T-helper 22 cell (primary cell): ENCODE measurements around the gene SRRM3.
"Not testable (repeated sequence)": the region's sequence is repeated elsewhere in the genome, so short reads cannot be mapped to it uniquely, and the experiment has no call there.

Experiments used
- DNase-seq: peaks from one replicate; pipeline ENCODE4 v3.0.0-alpha.2; 2020; ENCODE audit warnings: low read depth

SRRM3 gene, protein sequence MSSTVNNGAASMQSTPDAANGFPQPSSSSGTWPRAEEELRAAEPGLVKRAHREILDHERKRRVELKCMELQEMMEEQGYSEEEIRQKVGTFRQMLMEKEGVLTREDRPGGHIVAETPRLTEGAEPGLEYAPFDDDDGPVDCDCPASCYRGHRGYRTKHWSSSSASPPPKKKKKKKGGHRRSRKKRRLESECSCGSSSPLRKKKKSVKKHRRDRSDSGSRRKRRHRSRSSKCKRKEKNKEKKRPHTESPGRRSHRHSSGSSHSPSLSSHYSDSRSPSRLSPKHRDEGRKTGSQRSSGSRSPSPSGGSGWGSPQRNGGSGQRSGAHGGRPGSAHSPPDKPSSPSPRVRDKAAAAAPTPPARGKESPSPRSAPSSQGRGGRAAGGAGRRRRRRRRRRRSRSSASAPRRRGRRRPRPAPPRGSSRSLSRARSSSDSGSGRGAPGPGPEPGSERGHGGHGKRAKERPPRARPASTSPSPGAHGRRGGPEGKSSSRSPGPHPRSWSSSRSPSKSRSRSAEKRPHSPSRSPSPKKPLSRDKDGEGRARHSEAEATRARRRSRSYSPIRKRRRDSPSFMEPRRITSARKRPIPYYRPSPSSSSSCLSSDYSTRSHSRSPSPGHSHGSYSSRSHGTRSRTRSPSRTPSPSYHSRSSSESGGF

DNA sequence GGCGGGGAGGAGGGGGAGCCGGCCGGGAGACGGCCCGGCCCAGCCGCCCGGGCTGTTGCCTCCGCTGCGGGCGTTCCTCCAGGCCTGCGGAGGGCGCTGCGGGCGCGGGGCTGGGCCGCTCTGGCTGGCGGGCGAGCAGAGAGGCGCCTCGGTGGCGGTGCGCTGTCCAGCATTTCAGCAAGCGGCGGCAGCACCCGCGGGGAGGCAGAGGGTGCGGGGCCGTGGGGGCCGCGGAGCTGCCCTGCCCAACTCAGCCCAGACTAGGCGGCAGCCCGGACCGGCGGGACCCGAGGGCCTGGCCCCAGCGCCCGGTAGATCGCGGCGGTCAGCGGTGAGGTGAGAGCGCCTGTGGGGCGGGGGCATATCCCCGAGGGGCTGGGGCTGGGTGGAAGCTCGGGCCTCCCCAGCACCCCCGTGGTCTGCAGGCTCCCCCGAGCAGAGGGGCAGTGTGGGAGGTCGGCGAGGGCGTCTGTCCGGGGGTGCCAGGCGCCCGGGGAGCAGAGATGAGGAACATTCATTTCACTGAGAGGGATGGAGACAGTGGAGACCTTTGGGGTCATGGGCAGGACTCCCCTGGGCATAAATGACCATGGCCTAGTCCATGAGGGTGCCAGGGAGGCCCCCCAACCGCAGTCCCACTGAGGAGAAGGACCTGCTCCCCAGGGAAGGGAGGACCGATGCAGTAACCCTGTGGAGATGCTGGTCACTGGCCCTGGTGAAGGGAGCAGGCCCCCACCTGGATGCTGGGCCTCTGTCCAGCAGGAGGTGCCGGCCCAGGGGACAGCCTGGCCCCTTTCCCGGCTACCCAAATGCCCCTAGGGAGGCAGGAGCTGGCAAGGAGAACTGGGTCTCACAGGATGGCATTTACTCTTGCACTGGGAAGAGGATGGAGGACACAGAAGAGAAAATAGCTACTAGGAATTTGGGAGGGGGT lies at the start of gene SRRM3:
TSS of gene SRRM3 (plus strand) at position 165 of the 934 bp plus-strand sequence. CDS start 33,171 bp downstream, outside the sequence.
- DNase-seq, result peak; percentile 59

DNA sequence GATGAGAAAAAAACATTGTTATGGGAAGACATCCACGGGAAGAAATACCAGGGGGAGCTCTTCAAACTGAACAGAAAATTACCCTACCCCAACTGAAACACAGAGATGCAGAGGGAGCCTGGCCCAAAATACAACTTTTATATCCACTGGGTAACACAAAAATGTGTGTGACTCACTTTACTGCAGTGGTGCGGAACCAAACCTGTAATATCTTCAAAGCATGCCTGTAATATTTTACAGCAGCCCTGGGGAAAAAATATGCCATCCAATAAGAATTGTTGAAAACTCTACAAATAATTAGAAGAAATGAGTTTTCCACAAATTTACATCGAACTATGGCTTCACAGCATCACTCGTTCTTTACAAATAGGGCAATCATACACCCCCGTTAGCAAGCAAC lies 49.8 kb upstream of the SRRM3 start:
- DNase-seq, result no peak

DNA sequence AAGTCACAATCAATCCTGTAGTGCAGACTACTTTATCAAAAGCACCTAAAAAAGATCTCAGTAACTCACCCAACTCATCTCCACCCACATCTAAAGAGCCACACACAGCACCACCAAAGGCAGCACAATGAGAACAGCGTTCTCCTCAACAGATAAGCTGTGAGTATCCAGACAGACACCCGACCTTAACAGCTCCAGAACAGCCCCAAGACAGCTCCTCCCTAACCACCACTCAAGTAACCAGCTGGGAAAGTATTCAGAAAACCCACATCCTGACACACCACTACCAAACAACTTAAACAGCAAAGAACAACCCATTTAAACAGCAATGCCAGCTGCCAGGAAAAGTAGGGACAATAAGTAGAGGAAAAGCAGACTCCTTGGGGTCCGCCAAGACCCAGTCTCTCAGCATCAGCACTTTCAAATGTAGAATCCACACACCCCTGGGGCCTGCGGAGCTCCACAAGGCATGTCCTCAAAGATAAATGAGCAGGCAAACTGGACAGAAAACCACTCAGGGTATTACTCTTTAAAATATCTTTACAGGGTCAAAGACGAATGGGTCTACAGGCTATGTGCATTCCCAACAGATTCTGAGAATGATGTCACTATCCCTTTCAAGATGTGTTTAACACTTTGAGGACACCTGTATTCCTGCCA lies 48.0 kb upstream of the SRRM3 start:
- DNase-seq, result not testable (repeated sequence)

DNA sequence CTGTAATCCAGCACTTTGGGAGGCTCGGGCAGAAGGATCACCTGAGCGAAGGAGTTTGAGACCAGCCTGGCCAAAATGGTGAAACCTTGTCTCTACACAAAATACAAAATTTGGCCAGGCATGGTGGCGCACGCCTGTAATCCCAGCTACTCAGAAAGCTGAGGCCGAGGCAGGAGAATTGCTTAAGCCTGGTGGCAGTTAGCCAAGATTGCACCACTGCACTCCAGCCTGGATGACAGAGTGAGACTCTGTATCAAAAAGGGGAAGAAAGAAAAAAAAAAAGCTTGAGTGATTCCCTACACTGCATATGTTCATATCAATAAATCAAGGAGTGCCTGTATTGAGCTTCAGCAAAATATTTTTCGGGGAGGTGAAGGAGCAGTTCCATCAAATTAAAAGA lies 45.8 kb upstream of the SRRM3 start:
- DNase-seq, result no peak

- DNase-seq, result not testable (repeated sequence)
Measured at GRCh38 chr7:76156992-76157685, 44.6 kb upstream of the SRRM3 start.

DNA sequence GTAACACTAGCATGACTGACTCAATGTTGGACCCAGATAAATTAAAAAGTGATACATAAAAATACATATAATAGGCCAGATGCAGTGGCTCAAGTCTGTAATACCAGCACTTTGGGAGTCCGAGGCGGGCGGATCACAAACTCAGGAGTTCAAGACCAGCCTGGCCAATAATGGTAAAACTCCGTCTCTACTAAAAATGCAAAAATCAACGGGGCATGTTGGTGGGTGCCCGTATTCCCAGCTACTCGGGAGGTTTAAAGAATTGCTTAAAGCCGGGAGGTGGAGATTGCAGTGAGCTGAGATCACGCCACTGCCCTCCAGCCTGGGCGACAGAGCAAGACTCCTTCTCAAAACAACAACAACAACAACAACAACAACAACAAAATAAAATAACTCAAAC lies 43.3 kb upstream of the SRRM3 start:
- DNase-seq, result not testable (repeated sequence)

GRCh38 chr7:76162416-76163170 lies 39.1 kb upstream of the SRRM3 start:
- DNase-seq, result not testable (repeated sequence)

DNA sequence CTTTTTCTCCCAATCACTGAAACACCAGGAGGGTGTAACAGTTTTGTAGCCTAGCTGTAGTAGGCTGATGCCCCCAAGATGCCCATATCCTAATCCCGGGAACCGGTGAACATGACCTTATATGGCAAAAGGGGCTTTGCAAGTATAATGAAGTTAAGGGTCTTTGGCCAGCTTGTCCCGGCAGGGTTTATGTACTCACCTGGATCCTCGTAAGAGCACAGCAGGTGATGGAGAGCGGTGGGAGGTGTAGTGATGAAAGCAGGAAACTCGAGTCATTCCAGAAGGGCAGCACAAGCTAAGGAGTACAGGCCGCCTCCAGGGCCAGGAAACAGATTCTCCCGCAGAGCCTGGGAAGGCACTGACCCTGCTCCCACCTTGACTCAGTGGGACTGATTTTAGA lies 37.9 kb upstream of the SRRM3 start:
- not testable (repeated sequence) for DNase-seq

GRCh38 chr7:76165106-76165972 lies 36.4 kb upstream of the SRRM3 start:
- no peak for DNase-seq

DNA sequence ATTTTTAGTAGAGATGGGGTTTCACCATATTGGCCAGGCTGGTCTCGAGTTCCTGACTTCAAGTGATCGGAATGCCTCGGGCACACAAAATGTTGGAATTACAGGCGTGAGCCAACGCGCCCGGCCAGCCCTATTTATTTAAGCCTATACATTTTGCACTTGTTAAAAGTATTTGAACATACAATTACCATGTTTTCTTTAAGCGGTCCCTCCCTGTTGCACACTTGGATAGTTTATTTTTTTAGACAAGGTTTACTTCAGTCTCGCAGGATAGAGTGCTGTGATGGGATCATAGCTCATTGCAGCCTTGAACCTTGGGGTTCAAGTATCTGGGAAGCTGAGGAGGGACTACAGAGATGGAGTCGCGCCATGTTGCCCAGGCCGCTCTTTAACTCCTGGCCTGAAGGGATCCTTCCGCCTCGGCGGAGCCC lies 35.7 kb upstream of the SRRM3 start:
- no peak for DNase-seq

GRCh38 chr7:76166404-76167255 lies 35.1 kb upstream of the SRRM3 start:
- DNase-seq, result peak; percentile 74

- DNase-seq, result no peak
Measured at GRCh38 chr7:76173566-76174205, 28.0 kb upstream of the SRRM3 start.

DNA sequence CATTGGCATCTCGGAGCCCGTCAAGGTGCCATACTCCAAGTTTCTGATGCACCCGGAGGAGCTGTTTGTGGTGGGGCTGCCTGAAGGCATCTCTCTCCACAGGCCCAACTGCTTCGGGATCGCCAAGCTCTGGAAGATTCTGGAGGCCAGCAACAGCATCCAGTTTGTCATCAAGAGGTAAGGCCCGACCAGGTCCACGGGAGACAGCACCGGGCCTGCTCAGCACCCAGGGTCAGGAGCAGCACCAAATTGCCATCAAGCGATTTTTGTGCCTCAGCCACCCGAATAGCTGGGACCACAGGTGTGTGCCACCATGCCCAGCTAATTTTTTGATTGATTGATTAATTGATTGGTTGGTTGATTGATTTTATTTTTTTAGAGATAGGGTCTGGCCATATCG lies 24.7 kb upstream of the SRRM3 start:
- not testable (repeated sequence) for DNase-seq

DNA sequence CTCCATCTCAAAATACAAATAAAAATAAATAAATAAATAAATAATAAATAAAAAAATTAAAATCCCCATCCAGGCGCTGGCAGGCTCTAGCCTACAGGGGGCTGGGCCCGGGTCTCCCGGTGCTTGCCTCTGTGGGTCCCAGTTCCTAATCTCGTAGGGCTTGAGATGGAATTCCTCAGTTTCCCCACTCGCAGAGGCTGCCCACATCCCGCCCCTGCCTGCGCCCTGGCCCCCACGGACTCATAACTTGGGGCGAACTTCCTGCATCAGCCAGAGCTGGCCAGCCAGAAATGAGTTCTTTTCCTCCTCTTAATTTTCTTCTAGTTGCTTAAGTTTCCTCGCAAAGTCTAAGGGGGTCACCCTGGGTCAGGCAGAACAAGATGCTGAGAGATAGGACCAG lies 22.0 kb upstream of the SRRM3 start:
- no peak for DNase-seq

- no peak for DNase-seq
Measured at GRCh38 chr7:76182225-76182960, 19.3 kb upstream of the SRRM3 start.

DNA sequence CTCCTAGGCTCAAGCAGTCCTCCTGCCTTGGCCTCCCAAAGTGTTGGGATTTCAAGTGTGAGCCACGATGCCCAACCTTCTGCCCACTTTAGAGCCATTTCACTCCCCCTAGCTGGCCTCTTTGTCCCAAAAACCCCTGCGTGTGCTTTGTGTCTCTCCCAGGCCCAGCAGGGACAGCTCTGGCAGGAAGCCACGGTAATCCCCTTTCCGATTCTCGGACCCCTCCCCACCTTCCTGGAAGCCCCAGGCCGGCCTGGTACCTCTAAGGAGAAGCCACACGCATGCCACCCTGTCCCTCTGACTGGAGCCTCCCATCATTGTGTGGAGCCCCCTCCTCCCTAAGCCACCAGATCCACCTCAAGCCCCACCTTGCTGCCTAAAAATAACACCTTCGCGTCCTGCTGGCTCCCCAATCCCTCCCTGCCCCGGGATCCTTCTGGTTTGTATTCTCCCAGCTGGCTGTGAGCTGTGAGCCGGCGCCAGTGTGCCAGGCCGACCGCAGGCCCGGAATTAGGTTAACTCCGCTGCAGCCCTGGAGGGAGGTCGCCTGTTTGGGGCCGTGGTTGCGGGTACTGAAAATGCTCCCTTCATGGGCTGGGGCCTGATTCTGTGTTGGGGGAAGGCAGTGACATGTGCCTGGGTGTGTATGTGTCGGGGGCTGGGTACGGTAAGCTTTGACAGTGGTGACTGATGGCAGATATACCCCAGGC lies 16.4 kb upstream of the SRRM3 start:
- no peak for DNase-seq

DNA sequence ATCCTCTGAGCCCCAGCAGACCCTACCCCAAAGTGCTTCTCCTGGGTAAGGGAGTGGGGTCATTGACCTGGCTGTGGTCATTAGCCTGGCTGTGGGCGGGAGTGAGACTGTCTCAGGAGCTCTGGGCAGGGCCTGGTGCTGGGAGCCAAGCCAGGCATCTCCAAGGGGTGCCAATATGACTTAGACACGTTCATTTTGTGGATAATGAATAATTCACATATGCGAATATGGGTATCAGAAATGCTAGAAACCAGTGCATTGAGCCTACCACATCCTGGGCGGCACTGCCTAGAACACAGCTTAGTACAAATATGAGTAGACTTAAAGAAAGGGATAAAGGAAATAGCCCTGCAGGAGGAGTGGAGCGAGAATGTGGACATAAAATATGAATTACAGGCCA lies 14.4 kb upstream of the SRRM3 start:
- no peak for DNase-seq
